ENCODE measurements around the gene ACSF3.

GRCh38 chr16:89061086-89061485, 32.6 kb upstream of the ACSF3 start:
- TF ChIP-seq CTCF (conservative IDR thresholded peaks at IDR 0.05; ENCODE audit: low read depth, low read length) (no peak), EZH2 (IDR thresholded peaks at IDR 0.05; ENCODE audit: low read length, unreplicated experiment) (no peak), EZH2phosphoT487 (IDR thresholded peaks at IDR 0.05; ENCODE audit: borderline replicate concordance, low read length) (no peak)
